ENCODE measurements around the gene CYP2C8. TPM values are rescaled to one million over a fixed set of nuclear protein-coding genes. Genes with fewer than 3 reads are reported as not detected.
"Not testable (repeated sequence)": the region's sequence is repeated elsewhere in the genome, so short reads cannot be mapped to it uniquely, and the experiment has no call there.

CYP2C8 gene
- total and polyA plus RNA-seq, 2 experiments from 2014 or later, result 1.2 to 4.1 TPM

DNA sequence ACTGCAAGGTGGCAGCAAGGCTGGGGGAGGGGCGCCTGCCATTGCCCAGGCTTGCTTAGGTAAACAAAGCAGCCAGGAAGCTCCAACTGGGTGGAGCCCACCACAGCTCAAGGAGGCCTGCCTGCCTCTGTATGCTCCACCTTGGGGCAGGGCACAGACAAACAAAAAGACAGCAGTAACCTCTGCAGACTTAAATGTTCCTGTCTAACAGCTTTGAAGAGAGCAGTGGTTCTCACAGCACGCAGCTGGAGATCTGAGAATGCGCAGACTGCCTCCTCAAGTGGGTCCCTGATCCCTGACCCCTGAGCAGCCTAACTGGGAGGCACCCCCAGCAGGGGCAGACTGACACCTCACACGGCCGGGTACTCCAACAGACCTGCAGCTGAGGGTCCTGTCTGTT, 10.3 kb upstream of the CYP2C8 start:
- Mint-ChIP-seq H3K36me3 (ENCODE audit: low read depth) (peaks cover 12% of the 10 kb centered on the region), H3K9me3 (peaks cover 26% of the 10 kb centered on the region)
- not testable (repeated sequence) for H4K20me1 ChIP-seq (replicated peaks; ENCODE audit: insufficient read depth); DNase-seq (ENCODE audit: low spot score); H3K27ac Mint-ChIP-seq; ATAC-seq; H3K4me2 ChIP-seq; H3K27me3 Mint-ChIP-seq (ENCODE audit: insufficient read depth, low read depth, poor library complexity); H3K27me3 ChIP-seq (ENCODE audit: insufficient read depth); H2AFZ ChIP-seq; H3K4me1 Mint-ChIP-seq; H3K79me2 ChIP-seq (replicated peaks; ENCODE audit: insufficient read depth); H3K9me2 ChIP-seq (ENCODE audit: insufficient read depth); H3F3A ChIP-seq (replicated peaks; ENCODE audit: low read depth); H3K36me3 ChIP-seq (ENCODE audit: insufficient read depth); H3K27ac ChIP-seq (ENCODE audit: low read depth); H3K4me3 ChIP-seq; H3K4me1 ChIP-seq (ENCODE audit: insufficient read depth); H3K4me3 Mint-ChIP-seq

DNA sequence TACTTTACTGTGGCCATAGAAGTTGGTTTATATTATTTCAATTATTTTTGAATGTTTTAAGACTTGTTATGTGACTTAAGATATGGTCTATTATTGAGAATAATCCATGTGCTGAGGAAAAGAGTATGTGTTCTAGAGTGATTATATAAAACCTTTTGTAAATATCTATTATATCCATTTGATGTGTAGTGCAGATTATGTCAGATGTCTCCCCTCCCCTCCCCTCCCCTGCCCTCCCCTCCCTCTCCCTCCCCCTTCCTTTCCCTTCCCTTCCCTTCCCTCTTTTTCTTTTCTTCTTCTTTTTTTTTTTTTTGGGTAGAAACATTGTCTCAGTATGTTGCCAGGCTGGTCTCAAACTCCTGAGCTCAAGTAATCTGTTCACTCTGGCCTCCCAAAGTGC, 8.3 kb upstream of the CYP2C8 start:
- Mint-ChIP-seq H3K27ac (no peak overlapping the region), H3K4me1 (no peaks in the 10 kb centered on the region), H3K4me3 (no peak overlapping the region), H3K36me3 (ENCODE audit: low read depth) (peaks cover 12% of the 10 kb centered on the region), H3K27me3 (ENCODE audit: insufficient read depth, low read depth, poor library complexity) (no peaks in the 10 kb centered on the region), H3K9me3 (peaks cover 24% of the 10 kb centered on the region)
- DNase-seq (ENCODE audit: low spot score), result no peak
- no peaks in the 10 kb centered on the region for H4K20me1 ChIP-seq (replicated peaks; ENCODE audit: insufficient read depth)
- H3K4me3 ChIP-seq, result no peak overlapping the region
- no peaks in the 10 kb centered on the region for H3K27me3 ChIP-seq (ENCODE audit: insufficient read depth)
- H3K9me2 ChIP-seq (ENCODE audit: insufficient read depth), result no peaks in the 10 kb centered on the region; the same call in 1 of the 2 replicates
- H3K79me2 ChIP-seq (replicated peaks; ENCODE audit: insufficient read depth), result no peaks in the 10 kb centered on the region
- peaks cover 4% of the 10 kb centered on the region; the same call in 1 of the 2 replicates for H3K36me3 ChIP-seq (ENCODE audit: insufficient read depth)
- no peaks in the 10 kb centered on the region for H3F3A ChIP-seq (replicated peaks; ENCODE audit: low read depth)
- H3K27ac ChIP-seq (ENCODE audit: low read depth), result no peak overlapping the region
- no peaks in the 10 kb centered on the region for H3K4me1 ChIP-seq (ENCODE audit: insufficient read depth)
- no peak overlapping the region for H2AFZ ChIP-seq
- ATAC-seq, result no peak
- no peak overlapping the region for H3K4me2 ChIP-seq
- TF ChIP-seq ZNF331 (CRISPR knock-in tag; IDR thresholded peaks at IDR 0.05; ENCODE audit: low read depth) (no peak), STAT1 (IDR thresholded peaks at IDR 0.05; ENCODE audit: unreplicated experiment) (no peak), ZNF114 (CRISPR knock-in tag; IDR thresholded peaks at IDR 0.05) (no peak), JUNB (IDR thresholded peaks at IDR 0.05; ENCODE audit: unreplicated experiment) (no peak), EZH2phosphoT487 (IDR thresholded peaks at IDR 0.05; ENCODE audit: unreplicated experiment) (no peak), POLR2AphosphoS5 (IDR thresholded peaks at IDR 0.05; ENCODE audit: low read depth) (no peak), NANOG (IDR thresholded peaks at IDR 0.05; ENCODE audit: borderline replicate concordance) (no peak)
- TF ChIP-seq, protein P1, sequence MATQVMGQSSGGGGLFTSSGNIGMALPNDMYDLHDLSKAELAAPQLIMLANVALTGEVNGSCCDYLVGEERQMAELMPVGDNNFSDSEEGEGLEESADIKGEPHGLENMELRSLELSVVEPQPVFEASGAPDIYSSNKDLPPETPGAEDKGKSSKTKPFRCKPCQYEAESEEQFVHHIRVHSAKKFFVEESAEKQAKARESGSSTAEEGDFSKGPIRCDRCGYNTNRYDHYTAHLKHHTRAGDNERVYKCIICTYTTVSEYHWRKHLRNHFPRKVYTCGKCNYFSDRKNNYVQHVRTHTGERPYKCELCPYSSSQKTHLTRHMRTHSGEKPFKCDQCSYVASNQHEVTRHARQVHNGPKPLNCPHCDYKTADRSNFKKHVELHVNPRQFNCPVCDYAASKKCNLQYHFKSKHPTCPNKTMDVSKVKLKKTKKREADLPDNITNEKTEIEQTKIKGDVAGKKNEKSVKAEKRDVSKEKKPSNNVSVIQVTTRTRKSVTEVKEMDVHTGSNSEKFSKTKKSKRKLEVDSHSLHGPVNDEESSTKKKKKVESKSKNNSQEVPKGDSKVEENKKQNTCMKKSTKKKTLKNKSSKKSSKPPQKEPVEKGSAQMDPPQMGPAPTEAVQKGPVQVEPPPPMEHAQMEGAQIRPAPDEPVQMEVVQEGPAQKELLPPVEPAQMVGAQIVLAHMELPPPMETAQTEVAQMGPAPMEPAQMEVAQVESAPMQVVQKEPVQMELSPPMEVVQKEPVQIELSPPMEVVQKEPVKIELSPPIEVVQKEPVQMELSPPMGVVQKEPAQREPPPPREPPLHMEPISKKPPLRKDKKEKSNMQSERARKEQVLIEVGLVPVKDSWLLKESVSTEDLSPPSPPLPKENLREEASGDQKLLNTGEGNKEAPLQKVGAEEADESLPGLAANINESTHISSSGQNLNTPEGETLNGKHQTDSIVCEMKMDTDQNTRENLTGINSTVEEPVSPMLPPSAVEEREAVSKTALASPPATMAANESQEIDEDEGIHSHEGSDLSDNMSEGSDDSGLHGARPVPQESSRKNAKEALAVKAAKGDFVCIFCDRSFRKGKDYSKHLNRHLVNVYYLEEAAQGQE (IDR thresholded peaks at IDR 0.05; ENCODE audit: unreplicated experiment), result no peak
- TF ChIP-seq, protein P2, sequence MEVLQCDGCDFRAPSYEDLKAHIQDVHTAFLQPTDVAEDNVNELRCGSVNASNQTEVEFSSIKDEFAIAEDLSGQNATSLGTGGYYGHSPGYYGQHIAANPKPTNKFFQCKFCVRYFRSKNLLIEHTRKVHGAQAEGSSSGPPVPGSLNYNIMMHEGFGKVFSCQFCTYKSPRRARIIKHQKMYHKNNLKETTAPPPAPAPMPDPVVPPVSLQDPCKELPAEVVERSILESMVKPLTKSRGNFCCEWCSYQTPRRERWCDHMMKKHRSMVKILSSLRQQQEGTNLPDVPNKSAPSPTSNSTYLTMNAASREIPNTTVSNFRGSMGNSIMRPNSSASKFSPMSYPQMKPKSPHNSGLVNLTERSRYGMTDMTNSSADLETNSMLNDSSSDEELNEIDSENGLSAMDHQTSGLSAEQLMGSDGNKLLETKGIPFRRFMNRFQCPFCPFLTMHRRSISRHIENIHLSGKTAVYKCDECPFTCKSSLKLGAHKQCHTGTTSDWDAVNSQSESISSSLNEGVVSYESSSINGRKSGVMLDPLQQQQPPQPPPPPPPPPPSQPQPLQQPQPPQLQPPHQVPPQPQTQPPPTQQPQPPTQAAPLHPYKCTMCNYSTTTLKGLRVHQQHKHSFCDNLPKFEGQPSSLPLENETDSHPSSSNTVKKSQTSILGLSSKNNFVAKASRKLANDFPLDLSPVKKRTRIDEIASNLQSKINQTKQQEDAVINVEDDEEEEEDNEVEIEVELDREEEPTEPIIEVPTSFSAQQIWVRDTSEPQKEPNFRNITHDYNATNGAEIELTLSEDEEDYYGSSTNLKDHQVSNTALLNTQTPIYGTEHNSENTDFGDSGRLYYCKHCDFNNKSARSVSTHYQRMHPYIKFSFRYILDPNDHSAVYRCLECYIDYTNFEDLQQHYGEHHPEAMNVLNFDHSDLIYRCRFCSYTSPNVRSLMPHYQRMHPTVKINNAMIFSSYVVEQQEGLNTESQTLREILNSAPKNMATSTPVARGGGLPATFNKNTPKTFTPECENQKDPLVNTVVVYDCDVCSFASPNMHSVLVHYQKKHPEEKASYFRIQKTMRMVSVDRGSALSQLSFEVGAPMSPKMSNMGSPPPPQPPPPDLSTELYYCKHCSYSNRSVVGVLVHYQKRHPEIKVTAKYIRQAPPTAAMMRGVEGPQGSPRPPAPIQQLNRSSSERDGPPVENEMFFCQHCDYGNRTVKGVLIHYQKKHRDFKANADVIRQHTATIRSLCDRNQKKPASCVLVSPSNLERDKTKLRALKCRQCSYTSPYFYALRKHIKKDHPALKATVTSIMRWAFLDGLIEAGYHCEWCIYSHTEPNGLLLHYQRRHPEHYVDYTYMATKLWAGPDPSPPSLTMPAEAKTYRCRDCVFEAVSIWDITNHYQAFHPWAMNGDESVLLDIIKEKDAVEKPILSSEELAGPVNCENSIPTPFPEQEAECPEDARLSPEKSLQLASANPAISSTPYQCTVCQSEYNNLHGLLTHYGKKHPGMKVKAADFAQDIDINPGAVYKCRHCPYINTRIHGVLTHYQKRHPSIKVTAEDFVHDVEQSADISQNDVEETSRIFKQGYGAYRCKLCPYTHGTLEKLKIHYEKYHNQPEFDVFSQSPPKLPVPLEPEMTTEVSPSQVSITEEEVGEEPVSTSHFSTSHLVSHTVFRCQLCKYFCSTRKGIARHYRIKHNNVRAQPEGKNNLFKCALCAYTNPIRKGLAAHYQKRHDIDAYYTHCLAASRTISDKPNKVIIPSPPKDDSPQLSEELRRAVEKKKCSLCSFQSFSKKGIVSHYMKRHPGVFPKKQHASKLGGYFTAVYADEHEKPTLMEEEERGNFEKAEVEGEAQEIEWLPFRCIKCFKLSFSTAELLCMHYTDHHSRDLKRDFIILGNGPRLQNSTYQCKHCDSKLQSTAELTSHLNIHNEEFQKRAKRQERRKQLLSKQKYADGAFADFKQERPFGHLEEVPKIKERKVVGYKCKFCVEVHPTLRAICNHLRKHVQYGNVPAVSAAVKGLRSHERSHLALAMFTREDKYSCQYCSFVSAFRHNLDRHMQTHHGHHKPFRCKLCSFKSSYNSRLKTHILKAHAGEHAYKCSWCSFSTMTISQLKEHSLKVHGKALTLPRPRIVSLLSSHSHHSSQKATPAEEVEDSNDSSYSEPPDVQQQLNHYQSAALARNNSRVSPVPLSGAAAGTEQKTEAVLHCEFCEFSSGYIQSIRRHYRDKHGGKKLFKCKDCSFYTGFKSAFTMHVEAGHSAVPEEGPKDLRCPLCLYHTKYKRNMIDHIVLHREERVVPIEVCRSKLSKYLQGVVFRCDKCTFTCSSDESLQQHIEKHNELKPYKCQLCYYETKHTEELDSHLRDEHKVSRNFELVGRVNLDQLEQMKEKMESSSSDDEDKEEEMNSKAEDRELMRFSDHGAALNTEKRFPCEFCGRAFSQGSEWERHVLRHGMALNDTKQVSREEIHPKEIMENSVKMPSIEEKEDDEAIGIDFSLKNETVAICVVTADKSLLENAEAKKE (CRISPR knock-in tag; IDR thresholded peaks at IDR 0.05), result no peak
- TF ChIP-seq, protein P3, sequence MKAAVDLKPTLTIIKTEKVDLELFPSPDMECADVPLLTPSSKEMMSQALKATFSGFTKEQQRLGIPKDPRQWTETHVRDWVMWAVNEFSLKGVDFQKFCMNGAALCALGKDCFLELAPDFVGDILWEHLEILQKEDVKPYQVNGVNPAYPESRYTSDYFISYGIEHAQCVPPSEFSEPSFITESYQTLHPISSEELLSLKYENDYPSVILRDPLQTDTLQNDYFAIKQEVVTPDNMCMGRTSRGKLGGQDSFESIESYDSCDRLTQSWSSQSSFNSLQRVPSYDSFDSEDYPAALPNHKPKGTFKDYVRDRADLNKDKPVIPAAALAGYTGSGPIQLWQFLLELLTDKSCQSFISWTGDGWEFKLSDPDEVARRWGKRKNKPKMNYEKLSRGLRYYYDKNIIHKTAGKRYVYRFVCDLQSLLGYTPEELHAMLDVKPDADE (IDR thresholded peaks at IDR 0.05), result no peak
